ENCODE data around the gene ZNF654.
"Not testable (repeated sequence)": the region's sequence is repeated elsewhere in the genome, so short reads cannot be mapped to it uniquely, and the experiment has no call there.

ZNF654 gene

DNA sequence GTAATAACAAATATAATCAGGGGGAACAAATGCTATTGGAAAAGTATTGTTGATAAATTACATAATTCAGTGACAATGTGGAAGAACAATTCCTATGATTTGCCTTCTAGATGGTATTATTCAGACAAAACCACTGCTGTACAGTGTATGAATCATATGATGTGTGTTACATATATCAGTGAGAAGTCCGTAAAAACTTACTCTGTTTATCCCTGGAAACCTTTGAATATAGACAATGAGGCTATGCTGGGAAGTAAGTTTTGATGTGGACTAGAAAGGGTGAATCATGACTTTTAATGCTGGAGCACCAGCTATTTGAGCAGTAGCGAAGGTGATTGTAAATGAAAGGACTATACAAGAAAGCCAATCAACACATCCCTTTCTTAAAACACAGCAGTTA lies 108.6 kb downstream of the ZNF654 start:
- no peak for TF ChIP-seq ZFX (IDR thresholded peaks at IDR 0.05)
- TF ChIP-seq CTCF (conservative IDR thresholded peaks at IDR 0.05): no peak
- H3K27ac ChIP-seq: no peak overlapping the region

- TF ChIP-seq ZFX (IDR thresholded peaks at IDR 0.05): no peak
- TF ChIP-seq CTCF (conservative IDR thresholded peaks at IDR 0.05): no peak
- H3K27ac ChIP-seq: no peak overlapping the region
Measured at GRCh38 chr3:88168171-88168570, 109.1 kb downstream of the ZNF654 start.

- TF ChIP-seq CTCF (conservative IDR thresholded peaks at IDR 0.05) (peak; percentile 73), ZFX (IDR thresholded peaks at IDR 0.05) (no peak)
- H3K27ac ChIP-seq: no peak overlapping the region
Measured at GRCh38 chr3:88180398-88180999, 121.4 kb downstream of the ZNF654 start.

DNA sequence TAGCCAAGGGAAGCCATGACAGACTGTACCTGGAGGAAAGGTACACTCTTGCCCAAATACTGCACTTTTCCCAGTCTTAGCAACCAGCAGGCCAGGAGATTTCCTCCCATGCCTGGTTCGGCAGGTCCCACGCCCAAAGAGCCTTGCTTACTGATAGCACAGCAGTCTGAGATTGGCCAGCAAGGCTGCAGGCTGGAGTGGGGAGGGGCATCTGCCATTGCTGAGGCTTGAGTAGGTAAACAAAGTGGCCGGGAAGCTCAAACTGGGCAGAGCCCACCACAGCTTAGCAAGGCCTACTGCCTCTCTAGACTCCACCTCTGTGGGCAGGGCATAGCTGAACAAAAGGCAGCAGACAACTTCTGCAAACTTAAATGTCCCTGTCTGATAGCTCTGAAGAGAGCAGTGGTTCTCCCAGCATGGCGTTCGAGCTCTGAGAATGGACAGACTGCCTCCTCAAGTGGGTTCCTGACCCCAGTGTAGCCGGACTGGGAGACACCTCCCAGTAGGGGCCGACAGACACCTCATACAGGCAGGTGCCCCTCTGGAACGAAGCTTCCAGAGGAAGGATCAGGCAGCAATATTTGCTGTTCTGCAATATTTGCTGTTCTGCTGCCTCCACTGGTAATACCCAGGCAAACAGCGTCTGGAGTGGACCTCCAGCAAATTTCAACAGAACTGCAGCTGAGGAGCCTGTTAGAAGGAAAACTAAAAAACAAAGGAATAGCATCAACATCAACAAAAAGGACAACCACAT lies 123.3 kb downstream of the ZNF654 start:
- TF ChIP-seq CTCF (conservative IDR thresholded peaks at IDR 0.05): peak; percentile 12; the same call in 1 of the 2 replicates
- not testable (repeated sequence) for H3K27ac ChIP-seq

DNA sequence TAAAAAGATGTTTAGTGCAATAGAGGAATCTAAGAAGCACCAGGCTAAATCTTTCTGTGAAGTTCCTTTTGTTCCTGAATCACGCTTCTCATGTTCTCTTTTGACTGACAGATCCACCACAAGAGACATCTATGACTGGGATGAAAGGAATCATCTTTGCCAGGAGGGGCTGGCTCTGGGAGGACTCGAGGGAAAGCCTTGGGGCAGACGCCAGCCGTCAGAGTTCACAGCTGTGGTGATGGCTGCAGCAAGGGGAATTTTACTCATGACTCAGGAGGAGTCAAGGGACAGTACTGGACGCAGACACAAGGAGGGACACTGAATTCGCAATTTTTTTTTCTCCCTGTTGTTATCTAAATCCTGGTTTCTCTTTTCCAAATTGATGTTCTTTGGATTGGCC lies 129.4 kb downstream of the ZNF654 start:
- no peak for TF ChIP-seq ZFX (IDR thresholded peaks at IDR 0.05)
- TF ChIP-seq CTCF (conservative IDR thresholded peaks at IDR 0.05): no peak
- H3K27ac ChIP-seq: no peak overlapping the region

GRCh38 chr3:88189361-88189810 lies 130.3 kb downstream of the ZNF654 start:
- H3K27ac ChIP-seq: no peak overlapping the region
- TF ChIP-seq ZFX (IDR thresholded peaks at IDR 0.05) (no peak), CTCF (conservative IDR thresholded peaks at IDR 0.05) (no peak)

- TF ChIP-seq CTCF (conservative IDR thresholded peaks at IDR 0.05): no peak
- TF ChIP-seq ZFX (IDR thresholded peaks at IDR 0.05): no peak
- H3K27ac ChIP-seq: no peak overlapping the region
Measured at GRCh38 chr3:88191872-88192409, 132.9 kb downstream of the ZNF654 start.
